NCI-H1436 treated with DMSO at 0.1 percent for 48 hours (cell line): ENCODE measurements around the gene GAB2.
"Not testable (repeated sequence)": the region's sequence is repeated elsewhere in the genome, so short reads cannot be mapped to it uniquely, and the experiment has no call there.

Source experiments
- DNase-seq: peaks from one replicate; lab custom pipeline; 2025; lab: John Stamatoyannopoulos, UW

The GAB2 gene

DNA sequence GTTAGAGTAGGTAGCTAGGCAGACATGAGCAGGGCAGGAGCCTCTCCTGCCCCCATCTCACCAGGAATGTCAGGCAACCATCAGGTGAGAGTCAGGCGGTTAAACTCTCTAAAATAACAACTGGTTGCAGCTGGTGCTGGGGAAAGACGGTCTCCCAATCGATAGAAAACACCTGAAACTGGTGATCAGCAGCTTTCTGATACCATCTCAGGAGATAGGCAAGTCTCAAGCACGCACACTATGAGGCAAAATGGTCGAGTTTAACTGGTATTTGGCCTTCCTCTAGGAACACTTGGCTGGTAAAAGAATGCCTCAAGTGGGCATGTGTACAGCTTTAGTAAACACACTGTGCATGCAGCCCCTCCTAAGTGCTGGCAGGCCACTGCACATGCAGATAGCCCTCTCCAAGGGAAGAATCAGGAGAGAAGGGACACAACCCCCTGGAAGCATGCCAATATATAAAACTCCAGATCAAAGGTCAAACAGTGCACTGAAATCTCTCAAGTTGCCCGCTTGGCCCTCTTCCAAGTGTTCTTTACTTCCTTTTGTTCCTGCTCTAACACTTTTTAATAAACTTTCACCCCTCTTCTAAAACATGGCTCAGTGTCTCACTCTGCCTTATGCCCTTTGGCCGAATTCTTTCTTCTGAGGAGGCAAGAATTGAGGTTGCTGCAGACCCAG, 140.2 kb downstream of the GAB2 start:
- DNase-seq = no peak

DNA sequence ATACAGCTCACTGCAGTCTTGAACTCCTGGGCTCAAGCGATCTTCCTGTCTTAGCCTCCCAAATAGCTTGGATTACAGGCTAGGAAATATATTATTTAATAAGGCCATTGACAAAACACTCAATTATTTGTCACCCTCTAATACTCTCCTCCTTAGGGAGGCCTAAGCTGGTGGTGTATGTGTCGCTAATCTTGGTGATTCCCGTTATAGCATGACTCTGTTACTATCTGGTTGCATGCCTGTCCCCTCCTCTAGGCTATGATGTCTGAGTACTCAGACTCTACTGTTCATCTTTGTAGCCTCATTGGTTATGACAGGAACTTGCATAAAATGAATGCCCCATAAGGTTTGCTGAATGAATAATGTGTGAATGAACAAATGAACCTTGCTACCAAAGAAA, 141.3 kb downstream of the GAB2 start:
- DNase-seq = no peak

DNA sequence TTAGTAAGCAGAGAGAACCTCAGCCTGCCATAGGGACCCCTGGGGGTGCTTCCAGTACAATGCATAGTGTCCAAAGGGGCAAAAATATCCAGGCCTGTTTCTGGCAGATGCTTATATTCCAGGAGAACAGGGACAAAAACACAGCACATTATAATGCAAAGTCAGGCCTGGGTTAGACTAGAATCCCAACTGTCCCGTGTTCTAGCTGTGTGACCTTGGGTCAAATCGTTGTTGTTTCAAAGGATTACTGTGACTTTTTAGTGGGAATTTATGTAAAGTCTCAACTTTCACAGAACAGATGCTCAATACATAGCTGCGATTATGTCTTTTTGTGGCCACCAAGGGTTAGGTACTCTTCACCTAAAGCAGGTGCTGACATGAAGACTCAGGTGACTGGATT, 142.9 kb downstream of the GAB2 start:
- no peak for DNase-seq

DNA sequence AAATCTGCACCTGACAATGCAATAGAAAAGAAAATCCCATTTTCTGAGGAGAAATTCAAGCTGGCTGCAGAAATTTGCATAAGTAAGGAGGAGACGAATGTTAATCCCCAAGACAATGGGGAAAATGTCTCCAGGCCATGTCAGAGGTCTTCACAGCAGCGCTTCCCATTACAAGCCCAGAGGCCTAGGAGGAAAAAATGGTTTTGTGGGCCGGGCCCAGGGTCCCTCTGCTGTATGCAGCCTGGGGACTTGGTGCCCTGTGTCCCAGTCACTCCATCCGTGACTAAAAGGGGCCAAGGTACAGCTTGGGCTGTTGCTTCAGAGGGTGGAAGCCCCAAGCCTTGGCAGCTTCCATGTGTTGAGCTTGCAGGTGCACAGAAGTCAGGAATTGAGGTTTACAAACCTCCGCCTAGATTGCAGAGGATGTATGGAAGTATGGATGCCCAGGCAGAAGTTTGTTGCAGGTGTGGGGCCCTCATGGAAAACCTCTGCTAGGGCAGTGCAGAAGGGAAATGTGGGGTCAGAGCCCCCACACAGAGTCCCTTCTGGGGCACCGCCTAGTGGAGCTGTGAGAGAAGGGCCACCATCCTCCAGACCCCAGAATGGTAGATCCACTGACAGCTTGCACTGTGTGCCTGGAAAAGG, 144.9 kb downstream of the GAB2 start:
- not testable (repeated sequence) for DNase-seq

DNA sequence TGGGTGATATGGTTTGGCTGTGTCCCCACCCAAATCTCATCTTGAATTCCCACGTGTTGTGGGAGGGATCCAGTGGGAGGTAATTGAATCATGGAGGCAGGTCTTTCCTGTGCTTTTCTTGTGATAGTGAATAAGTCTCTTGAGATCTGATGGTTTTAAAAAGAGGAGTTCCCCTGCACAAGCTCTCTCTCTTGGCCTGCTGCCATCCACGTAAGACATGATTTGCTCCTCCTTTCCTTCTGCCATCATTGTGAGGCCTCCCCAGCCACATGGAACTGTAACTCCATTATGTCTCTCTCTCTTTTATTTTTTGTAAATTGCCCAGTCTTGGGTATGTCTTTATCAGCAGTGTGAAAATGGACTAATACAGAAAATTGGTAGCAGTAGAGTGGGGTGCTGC, 145.8 kb downstream of the GAB2 start:
- not testable (repeated sequence) for DNase-seq

DNA sequence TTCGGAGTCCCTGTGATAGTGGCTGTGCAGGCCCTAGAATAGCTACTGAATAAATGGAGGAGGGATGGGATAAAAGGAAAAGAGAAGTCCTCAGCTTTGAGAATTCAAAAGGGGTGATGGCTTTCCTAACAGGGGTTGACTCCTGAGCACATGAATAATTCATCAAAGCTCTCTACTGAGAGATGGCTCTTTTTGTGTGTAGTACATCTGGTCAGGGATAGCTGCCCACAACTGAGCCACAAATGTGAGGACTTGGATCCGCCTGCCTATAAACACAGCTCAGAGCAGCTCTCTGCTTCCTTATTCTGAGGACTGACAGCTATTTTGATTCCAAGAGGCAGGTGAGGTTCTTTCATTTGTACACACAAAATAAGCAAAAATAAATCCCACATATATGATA, 146.6 kb downstream of the GAB2 start:
- DNase-seq = no peak

DNA sequence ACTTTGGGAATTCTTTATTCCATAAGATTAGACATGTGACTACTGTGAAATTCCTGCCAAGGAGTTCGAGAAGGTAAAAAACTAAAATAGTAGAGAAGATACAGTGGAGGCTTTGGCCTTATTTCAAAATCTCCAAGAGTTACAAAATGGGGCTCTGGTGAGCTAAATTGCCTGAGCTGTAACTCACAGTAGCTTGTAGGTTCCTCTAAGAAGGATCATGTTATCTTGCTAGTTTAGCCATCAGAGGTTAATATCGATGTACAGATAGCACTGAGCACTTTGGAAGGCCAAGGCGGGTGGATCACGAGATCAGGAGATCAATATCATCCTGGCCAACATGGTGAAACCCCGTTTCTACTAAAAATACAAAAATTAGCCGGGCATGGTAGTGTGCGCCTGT, 147.8 kb downstream of the GAB2 start:
- no peak for DNase-seq

DNA sequence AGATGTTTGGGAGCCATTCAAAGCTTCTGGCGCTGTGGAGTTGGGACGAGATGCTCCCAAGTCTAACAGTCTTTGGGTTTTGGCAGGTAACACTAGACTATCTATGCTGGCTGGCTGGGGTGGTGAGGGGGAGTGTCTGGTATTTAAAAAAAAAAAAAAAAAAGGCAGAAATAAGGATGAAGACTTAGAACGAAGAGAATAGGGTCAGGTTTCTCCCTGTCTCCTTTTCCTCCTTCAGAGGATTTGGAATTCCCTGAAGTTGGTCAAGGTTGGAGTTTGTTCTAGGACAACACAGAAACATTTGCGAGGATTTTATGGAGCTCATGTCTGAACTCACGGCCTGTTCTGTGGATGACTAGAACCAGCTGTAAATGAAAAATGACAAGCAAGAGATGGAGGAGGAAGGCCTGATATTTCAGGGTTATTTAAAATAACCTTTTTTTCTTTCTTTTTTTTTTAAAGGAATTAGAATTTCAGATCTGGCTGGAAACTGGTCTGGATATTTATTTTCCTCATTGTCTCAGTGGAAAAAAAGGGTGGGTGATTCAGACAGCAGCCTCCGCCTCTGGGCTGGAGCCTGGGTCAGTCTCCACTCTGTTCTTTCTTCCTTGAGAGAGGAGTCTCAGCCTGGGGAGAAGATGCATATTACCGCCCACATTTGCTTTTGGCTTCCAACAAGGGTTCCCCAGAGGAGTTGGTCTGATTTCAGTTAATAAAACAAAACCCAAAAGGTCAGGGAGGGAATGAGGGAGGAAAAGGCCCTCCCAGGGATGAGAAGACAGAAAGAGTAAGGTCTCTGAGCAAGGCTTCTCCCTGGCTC, 148.8 kb downstream of the GAB2 start:
- DNase-seq = no peak

DNA sequence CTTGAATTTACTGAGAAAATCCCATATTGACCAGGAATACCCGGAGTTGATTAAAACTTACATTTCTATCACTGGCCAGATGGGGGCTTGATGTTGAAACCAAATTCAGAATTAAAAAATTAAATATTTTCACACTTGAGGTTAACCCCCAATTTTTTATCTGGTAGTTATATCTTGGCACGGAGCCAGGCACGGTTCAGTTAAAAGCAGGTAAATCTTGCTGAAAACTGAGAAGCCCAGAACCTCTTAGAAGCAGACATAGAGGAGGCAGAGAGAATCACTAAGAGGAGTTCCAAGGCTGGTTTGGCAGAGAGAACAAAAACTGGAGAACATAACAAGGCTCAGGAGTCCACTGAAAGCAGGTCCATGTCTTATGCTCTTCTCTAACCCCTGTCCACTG, 151.2 kb downstream of the GAB2 start:
- DNase-seq = no peak

DNA sequence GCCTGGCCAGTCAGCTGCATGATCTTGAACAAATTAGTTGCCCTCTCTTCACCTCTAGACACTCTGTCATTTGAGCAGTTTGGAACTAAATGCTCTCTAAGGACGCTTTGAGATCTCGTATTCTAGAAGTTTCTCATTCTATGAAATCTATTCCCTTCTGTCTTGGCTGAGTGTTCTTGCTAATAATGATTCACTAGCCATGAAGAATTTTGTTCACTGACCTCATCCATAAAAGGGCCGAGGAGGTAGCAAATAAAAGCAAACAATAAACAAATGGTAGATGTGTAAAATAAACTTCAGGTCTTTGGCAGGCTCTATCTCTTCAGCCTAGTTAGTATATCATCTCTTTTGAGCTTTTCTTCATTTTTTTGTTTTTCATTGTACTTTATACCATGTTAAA, 152.3 kb downstream of the GAB2 start:
- no peak for DNase-seq

DNA sequence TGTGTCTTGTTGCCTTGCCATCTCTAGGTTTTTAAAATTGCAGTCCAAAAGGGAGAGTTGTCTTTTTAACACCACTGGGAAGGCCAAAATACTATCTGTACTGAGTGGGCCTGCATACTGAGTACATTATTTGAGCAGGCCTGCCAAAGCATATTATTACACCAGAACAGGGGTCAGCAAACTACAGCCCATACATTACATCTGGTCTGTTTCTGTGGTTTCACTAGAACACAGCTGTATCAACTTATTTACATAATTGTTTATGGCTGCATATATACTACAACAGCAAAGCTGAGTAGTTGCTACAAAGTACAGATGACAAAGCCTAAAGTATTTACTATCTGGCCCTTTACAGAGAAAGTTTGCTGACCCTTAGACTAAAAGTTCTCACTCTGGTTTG, 154.9 kb downstream of the GAB2 start:
- no peak for DNase-seq

DNA sequence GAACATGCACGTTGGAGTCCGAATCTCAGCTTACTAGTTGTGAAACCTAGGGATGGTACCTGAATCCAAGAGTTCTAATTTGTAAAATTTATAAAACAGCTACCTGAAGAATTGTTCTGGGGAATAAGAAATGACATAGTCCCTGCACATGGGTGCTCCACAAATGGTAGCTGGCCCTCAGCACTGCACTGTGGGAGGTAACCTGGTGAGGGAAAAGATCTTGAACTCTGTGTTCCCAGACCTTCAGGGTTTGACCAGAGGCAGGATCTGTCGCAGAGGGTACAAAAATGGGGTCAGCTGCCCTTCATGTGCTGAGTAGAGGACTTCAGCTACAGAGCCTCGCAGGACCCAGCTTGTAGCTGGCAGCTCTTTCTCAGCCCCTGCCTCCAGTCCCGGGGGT, 155.4 kb downstream of the GAB2 start:
- no peak for DNase-seq

DNA sequence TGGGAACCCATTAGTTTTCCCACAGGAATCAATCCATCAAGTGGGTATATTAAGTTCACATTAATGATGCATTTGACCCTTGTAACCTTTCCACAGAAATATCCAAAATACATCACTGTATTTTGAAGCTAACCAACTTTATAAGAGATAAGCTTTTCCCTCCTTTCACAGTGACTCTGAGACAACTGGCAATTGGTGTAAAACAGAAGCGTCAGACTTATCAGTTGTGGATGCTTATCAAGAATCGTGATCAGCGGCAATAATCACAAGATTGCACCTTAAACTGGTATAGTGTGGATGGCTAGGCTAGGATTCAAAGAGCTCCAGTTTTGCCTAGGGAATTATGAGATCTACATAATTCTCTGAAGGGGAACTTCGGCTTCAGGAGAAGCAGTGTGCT, 155.8 kb downstream of the GAB2 start:
- no peak for DNase-seq

DNA sequence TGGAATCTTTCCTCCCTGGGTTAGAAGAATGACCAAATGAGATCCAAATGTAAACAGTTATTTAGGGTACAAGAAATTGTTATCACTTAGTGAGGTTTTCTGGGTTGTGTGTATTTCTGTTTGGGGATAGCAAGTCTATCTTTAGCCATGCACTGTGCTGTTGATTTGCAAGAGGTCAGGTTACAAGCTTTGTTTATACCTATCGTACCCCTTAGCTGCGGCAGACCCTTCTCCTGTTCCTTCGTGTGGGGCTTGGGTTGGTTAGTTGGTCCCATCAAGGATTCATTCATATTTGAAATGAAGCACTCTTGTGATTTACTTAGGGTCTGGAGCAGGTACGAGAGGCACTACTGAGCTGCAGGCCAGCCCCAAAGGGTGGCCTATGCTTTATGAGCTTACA, 156.3 kb downstream of the GAB2 start:
- DNase-seq = no peak

DNA sequence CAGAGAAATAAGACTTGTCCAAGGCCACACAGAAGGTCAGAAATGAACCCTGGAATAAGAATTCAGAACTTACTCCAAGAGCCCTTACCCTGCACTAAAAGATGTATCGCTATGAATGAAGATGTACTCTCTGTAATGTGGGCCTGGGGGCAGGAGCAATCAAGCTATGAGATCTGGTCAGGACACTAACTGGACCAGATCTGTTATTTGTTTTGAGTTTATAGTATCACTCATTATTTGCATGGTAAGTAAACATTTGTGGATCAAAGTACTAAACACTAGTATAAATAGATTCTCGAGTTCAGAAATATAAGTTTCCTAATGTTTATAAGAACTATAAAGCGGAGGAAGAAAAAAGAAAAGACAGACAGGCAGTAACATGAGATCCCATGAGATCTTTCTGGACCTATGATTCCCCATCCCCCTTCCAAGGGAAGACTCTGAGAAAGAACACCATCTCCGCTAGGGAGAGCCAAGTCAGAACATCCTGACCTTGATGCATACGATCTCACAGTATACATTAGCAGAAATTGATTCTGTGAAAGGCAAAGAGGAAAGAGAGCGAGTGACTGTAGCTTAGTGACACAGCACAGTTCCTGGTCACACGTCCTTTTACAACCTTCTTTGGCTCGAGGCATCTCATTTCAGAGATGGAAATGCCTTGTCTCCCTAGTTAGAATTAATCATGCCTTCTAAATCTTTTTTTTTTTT, 157.7 kb downstream of the GAB2 start:
- DNase-seq = no peak

DNA sequence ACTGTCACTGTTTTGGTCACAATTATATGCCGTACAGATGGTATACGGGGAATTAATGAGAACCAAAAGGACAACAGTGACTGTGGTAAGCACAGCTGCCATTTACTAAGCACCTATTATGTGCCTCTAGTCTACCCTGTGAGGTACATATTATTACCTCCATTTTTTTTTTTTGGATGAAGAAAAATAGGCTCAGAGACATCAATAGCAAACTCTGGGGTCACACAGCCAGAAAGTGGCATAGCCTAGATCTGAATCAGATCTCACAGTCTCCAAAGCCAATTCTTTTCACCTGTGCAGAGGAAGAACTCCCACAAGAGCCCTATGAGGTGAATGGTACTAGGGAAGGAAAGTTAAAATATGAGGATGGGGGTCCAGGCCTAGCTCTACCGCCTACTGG, 160.0 kb downstream of the GAB2 start:
- no peak for DNase-seq

DNA sequence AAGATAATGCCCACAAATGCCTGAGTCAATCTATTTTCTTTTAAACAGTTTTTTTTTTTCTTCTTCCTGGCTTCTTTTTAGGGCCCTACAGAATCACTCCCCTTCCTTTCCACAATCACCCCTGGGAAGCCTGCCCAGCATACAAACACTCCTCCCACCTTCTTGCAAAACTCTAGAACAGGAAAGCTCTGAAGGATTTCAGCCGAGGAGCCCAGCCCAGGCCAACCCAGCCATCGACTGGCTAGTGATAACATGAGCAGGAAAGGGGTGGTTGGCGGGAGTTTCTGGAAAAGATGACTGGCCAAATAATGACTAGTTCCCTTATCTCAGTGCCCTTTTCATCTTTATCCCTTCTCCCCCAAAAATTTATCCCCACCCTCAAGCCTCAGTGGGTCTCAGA, 160.7 kb downstream of the GAB2 start:
- DNase-seq = no peak

DNA sequence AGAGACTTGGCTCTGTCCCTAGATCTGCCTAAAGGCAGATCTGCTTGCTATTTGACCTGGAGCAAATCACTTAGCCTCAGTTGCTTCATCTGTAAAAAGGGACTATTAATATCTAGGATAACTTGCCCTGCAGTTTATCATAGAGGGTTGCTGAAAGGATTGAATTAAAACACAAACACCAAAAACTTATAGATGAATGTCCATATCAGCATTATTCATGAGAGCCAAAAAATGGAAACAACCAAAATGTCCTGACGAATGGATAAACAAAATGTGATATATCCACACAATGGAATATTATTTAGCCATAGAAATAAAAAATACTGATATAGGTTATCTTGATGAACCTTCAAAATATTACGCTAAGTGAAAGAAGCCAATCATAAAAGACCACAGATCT, 161.7 kb downstream of the GAB2 start:
- no peak for DNase-seq

DNA sequence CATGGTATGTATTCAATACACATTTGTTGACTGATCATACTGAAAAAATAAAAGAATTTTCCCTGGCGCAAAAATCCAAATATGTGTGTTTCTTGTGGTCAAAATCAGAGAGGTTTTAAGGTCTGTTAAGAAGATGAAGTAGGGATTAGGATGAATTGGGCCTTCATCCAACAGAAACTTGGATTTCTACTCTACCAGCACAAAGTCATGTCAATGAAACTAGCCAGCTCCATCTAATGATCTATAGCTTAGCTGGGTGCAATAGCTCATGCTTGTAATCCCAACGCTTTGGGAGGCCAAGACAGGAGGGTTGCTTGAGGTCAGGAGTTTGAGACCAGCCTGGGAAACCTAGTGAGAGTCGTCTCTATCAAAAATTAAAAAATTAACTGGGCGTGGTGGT, 163.4 kb downstream of the GAB2 start:
- no peak for DNase-seq

DNA sequence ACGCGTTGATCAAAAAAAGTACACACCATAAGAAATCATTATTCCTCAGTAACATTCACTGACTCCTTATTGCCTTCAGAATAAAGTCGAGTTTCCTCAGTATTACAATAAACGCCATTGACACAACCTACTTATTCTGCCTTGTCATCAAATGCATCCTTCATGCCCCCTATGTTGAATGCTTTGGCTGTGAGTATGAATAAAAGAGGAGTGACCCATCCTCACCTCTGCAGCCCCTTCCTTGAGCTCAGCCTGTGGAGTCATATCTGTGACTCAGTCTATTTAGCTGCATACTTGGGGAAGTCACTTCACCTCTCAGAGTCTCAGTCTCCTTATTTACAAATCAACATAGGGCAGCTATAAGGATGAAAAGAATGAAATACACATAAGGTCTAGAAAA, 163.8 kb downstream of the GAB2 start:
- DNase-seq = no peak

DNA sequence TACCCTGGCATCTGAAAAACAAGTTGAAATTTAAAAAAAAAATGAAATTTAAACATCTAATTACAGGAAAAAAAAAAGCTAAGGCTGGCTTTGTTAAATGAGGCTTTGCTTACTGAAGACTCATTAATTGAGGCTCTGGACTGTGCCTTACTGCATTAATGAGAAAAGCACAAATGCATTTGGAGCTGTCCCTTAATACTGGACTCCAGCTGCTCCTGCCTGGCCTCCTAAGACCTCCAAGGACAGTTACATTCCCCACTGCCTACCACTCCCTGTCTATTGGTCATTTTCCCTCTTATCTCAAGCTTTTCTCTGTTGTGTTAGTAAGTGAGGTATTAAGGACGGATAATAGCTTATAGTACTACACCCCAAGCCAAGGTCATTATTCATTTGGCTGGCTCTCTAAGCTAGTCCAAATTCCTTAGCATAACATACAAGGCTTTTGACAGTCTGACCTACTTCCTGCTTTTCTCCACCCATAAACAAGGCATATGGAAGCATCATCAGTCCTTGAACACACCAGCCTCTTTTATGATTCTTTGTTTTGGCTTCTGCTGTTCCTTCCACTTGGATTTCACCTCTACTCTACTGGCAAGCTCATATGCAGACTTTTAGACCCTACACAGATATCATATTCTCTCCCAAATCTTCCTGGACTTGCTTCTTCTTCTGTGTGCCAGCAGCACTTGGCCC, 166.4 kb downstream of the GAB2 start:
- no peak for DNase-seq

DNA sequence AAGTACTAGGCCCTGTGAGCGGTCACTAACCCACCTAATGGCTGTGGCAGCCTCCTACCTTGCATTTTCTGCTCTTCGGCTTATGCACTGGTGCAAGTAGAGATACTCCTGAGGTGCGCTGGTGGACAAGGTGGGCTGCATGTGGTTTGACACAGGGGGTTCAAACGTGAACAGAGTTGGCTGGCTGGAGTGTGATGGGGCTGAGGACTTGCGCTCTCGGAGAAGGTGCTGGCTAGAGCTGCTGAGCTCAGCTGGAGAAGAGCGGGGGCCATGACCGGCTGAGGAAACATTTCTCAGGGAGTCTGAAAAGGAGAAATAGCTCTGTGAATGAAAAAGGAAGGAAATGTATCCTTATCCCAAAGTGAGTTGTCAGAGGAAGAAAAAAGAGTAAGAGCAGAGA, 167.5 kb downstream of the GAB2 start:
- no peak for DNase-seq
